HCT116 (cell line): ENCODE data around the gene EFNB2. TPM values are rescaled to one million over a fixed set of nuclear protein-coding genes. Genes with fewer than 3 reads are reported as not detected.

Experiments
- ATAC-seq: fragments of 200-7000 bp; cut with Tn5 transposase; 2 replicates; pipeline ENCODE4 v1.9.1; 2020; ENCODE audit warnings: mild to moderate bottlenecking, moderate library complexity
- BruUV-seq: library from RNA; stranded (reverse); fragments of 400-500 nt; replicated peaks from 2 replicates; lab custom pipeline; 2021; lab: Mats Ljungman, UMichigan
- CTCF ChIA-PET: fragments of 300-600 bp; sonication (Branson Sonifier 250); formaldehyde crosslinking; loops from one replicate; lab custom pipeline; 2021; ENCODE audit warnings: antibody characterized with exemption; lab: Charles Lee
- POLR2A ChIA-PET: fragments of 300-600, 350-600 bp; sonication (Branson Sonifier 250); formaldehyde crosslinking; loops from one replicate; lab custom pipeline; 2021; ENCODE audit warnings: antibody characterized with exemption; lab: Charles Lee
- RAD21 ChIA-PET, 2 experiments: fragments of 300-600 bp; sonication (Branson Sonifier 250); formaldehyde crosslinking; loops; one replicate each; lab custom pipeline; 2023; ENCODE audit warnings: low total read pairs in 2 of 2; ENCODE audit not compliant: uncharacterized antibody in 2 of 2, unreplicated experiment in 2 of 2, low non-redundant PET in 1 of 2; lab: Charles Lee
- DNase-seq: peaks from one replicate; pipeline ENCODE4 v3.0.0-alpha.2; 2010; ENCODE audit warnings: low read depth, low spot score
- H2AFZ ChIP-seq: fragments of 200-600 bp; shearing (Covaris generic), sonication (generic); 2 replicates; pipeline ENCODE4 v1.6.1; 2017; ENCODE audit warnings: low read depth, mixed run types, mixed read lengths, antibody characterized with exemption, low read length; ENCODE audit not compliant: poor library complexity, severe bottlenecking
- H3K27ac ChIP-seq: 2 replicates; pipeline ENCODE4 v1.5.1; 2012; ENCODE audit warnings: low read depth, low read length
- H3K27me3 ChIP-seq: fragments of 200-600 bp; sonication (generic); 2 replicates; pipeline ENCODE4 v1.6.1; 2016; ENCODE audit warnings: mixed run types, low read length, mixed read lengths; ENCODE audit not compliant: insufficient read depth
- H3K36me3 ChIP-seq, 2 experiments: fragments of 200-500 bp in 1 of 2; fragments of 200-600 bp in 1 of 2; sonication (Bioruptor generic) in 1 of 2; sonication (generic) in 1 of 2; 2 replicates each; pipeline versions ENCODE4 v1.5.1 to v1.6.1; 2014 to 2016; ENCODE audit warnings: low read length in 2 of 2, inconsistent platforms in 1 of 2, mixed read lengths in 1 of 2, mixed run types in 1 of 2; ENCODE audit not compliant: insufficient read depth in 2 of 2, control insufficient read depth in 1 of 2
- H3K4me1 ChIP-seq, 2 experiments: fragments of 200-600 bp in 1 of 2; sonication (generic) in 1 of 2; 2 replicates each; pipeline versions ENCODE4 v1.5.1 to v1.6.1; 2012 to 2017; ENCODE audit warnings: low read length in 2 of 2, inconsistent platforms in 1 of 2, mild to moderate bottlenecking in 1 of 2, mixed read lengths in 1 of 2, mixed run types in 1 of 2, moderate library complexity in 1 of 2; ENCODE audit not compliant: insufficient read depth in 2 of 2, control insufficient read depth in 1 of 2
- H3K4me2 ChIP-seq: fragments of 200-600 bp; sonication (generic); 2 replicates; pipeline ENCODE4 v1.6.1; 2017; ENCODE audit warnings: mixed run types, low read length, mixed read lengths
- H3K4me3 ChIP-seq, 2 experiments: fragments of 200-600 bp in 1 of 2; sonication (generic) in 1 of 2; replicated peaks in 1 of 2; 2 replicates each; pipeline ENCODE4 v1.5.1; 2011 to 2016; ENCODE audit warnings: low read length in 2 of 2, control low read depth in 1 of 2, low read depth in 1 of 2, mild to moderate bottlenecking in 1 of 2, mixed read lengths in 1 of 2, mixed run types in 1 of 2
- H3K79me2 ChIP-seq: fragments of 200-600 bp; sonication (generic); 2 replicates; pipeline ENCODE4 v1.6.1; 2017; ENCODE audit warnings: mild to moderate bottlenecking, mixed run types, low read length, moderate library complexity, mixed read lengths; ENCODE audit not compliant: insufficient read depth
- H3K9ac ChIP-seq: fragments of 200-600 bp; sonication (generic); 2 replicates; pipeline ENCODE4 v1.6.1; 2016; ENCODE audit warnings: low read length, mixed read lengths
- H3K9me2 ChIP-seq: fragments of 200-600 bp; sonication (generic), shearing (Covaris generic); 2 replicates; pipeline ENCODE4 v1.6.1; 2017; ENCODE audit warnings: mixed run types, mild to moderate bottlenecking, moderate library complexity; ENCODE audit not compliant: insufficient read depth
- H3K9me3 ChIP-seq, 2 experiments: fragments of 200-500 bp in 1 of 2; fragments of 200-600 bp in 1 of 2; sonication (Bioruptor generic) in 1 of 2; sonication (generic) in 1 of 2; 2 replicates each; pipeline ENCODE4 v1.6.1; 2014 to 2017; ENCODE audit warnings: low read length in 2 of 2, mixed read lengths in 2 of 2, inconsistent platforms in 1 of 2, low read depth in 1 of 2, mild to moderate bottlenecking in 1 of 2, mixed run types in 1 of 2, moderate library complexity in 1 of 2; ENCODE audit not compliant: control insufficient read depth in 1 of 2, insufficient read depth in 1 of 2
- H4K20me1 ChIP-seq: fragments of 200-600 bp; sonication (generic), shearing (Covaris generic); 2 replicates; pipeline ENCODE4 v1.6.1; 2017; ENCODE audit warnings: mixed run types, mild to moderate bottlenecking, moderate library complexity; ENCODE audit not compliant: insufficient read depth
- CEBPB ChIP-seq: IDR thresholded peaks from 2 replicates; pipeline ENCODE4 v1.6.1; 2012; ENCODE audit warnings: low read depth
- EGR1 ChIP-seq: IDR thresholded peaks from 2 replicates; pipeline ENCODE4 v1.6.1; 2012; ENCODE audit warnings: low read depth
- JUND ChIP-seq: IDR thresholded peaks from 2 replicates; pipeline ENCODE4 v1.6.1; 2012
- POLR2A ChIP-seq: IDR thresholded peaks from 2 replicates; pipeline ENCODE4 v1.7.0; 2011; ENCODE audit warnings: borderline replicate concordance; ENCODE audit not compliant: insufficient read depth, insufficient read length; ENCODE audit errors: extremely low read depth
- ZNF274 ChIP-seq: fragments of 200-500 bp; sonication (Bioruptor generic); IDR thresholded peaks from 2 replicates; pipeline ENCODE4 v1.6.1; 2014; ENCODE audit warnings: mild to moderate bottlenecking, low read depth, low read length, inconsistent platforms
- intact Hi-C: fragments of 100-400 bp; cut with micrococcal nuclease; formaldehyde crosslinking; loops from 2 replicates; pipeline ENCODE4 v1.10.0; 2022
- total RNA-seq: library from RNA; stranded (reverse); gene quantifications from one replicate; pipeline ENCODE4 v1.2.1, GENCODE V29; 2021; ENCODE audit not compliant: unreplicated experiment
- TF ChIP-seq, protein P1 (sequence below): IDR thresholded peaks from 2 replicates; pipeline ENCODE4 v1.6.1; 2012
- TF ChIP-seq, protein P2 (sequence below): IDR thresholded peaks from 2 replicates; pipeline ENCODE4 v1.6.1; 2011; ENCODE audit warnings: mild to moderate bottlenecking, low read length, moderate library complexity; ENCODE audit not compliant: insufficient replicate concordance; ENCODE audit errors: extremely low read depth

Gene EFNB2
- total RNA-seq, 1 experiment from 2014 or later: 30.9 TPM

DNA sequence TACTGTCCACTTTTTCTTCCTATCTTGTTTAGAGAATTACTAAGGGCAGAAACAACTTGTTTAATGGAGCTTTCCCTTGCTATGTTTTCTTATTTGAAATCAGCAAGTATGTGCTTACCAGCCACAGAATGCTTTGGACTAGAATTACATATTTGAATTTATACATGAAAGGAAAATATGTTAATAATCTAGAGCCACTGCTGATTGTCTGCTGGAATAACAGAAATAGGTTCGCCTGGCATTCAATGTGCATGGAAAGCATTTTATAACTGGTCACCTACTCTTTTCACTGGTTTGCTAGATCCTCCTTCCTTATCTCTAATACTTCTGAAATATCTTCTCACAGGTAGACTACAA, 8.0 kb downstream of the EFNB2 start:
- RAD21 ChIA-PET: interaction anchor here in 1 of 2 experiments (1.4 kb wide), 1 partner anchor 178 kb away, joined by 3 read pairs; no protein-coding TSS in a partner anchor
- H3K4me3 ChIP-seq: no peak overlapping the region
- H3K9me2 ChIP-seq: no peaks in the 10 kb centered on the region
- CTCF ChIA-PET: no interaction called here
- POLR2A ChIA-PET: interaction anchor here (1.8 kb wide), 1 partner anchor 8 kb away, joined by 5 read pairs; the partner anchor contains the start of gene EFNB2
- no TSS peak for BruUV-seq
- TF ChIP-seq EGR1: no peak
- no peak for TF ChIP-seq POLR2A
- no peak for TF ChIP-seq JUND
- TF ChIP-seq, protein P1, sequence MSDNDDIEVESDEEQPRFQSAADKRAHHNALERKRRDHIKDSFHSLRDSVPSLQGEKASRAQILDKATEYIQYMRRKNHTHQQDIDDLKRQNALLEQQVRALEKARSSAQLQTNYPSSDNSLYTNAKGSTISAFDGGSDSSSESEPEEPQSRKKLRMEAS: no peak
- no peak for TF ChIP-seq CEBPB
- TF ChIP-seq, protein P2, sequence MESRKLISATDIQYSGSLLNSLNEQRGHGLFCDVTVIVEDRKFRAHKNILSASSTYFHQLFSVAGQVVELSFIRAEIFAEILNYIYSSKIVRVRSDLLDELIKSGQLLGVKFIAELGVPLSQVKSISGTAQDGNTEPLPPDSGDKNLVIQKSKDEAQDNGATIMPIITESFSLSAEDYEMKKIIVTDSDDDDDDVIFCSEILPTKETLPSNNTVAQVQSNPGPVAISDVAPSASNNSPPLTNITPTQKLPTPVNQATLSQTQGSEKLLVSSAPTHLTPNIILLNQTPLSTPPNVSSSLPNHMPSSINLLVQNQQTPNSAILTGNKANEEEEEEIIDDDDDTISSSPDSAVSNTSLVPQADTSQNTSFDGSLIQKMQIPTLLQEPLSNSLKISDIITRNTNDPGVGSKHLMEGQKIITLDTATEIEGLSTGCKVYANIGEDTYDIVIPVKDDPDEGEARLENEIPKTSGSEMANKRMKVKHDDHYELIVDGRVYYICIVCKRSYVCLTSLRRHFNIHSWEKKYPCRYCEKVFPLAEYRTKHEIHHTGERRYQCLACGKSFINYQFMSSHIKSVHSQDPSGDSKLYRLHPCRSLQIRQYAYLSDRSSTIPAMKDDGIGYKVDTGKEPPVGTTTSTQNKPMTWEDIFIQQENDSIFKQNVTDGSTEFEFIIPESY: no peak
- TF ChIP-seq ZNF274: no peak
- intact Hi-C loops: no loop called here
- H3K4me1 ChIP-seq: peaks cover 11 to 23% of the 10 kb centered on the region in 2 experiments
- no peak overlapping the region for H3K9ac ChIP-seq
- no peak overlapping the region for H3K4me2 ChIP-seq
- DNase-seq (no peak), ATAC-seq (no peak)
- H3K79me2 ChIP-seq: peaks cover 100% of the 10 kb centered on the region
- no peaks in the 10 kb centered on the region for H3K9me3 ChIP-seq
- H3K27me3 ChIP-seq: no peaks in the 10 kb centered on the region
- no peak overlapping the region for H2AFZ ChIP-seq
- peaks cover 14% of the 10 kb centered on the region; the same call in 1 of the 2 replicates for H4K20me1 ChIP-seq
- no peak overlapping the region for H3K27ac ChIP-seq
- H3K36me3 ChIP-seq: peaks cover 0 to 3% of the 10 kb centered on the region in 2 experiments; a peak in 2 of 4 replicates
